ENCODE results near the gene MYOCD.
"Not testable (repeated sequence)": the region's sequence is repeated elsewhere in the genome, so short reads cannot be mapped to it uniquely, and the experiment has no call there.

Gene MYOCD

GRCh38 chr17:12665263-12666210 is at the start of gene MYOCD:
Gene MYOCD (plus strand): TSS chr17:12665890. CDS start chr17:12666189, 299 bp downstream.
- DNase-seq (ENCODE audit: low read depth, low spot score) = no peak

GRCh38 chr17:12616161-12616560 is 49.5 kb upstream of the MYOCD start:
- DNase-seq (ENCODE audit: low read depth, low spot score) = no peak

GRCh38 chr17:12618557-12618956 is 47.1 kb upstream of the MYOCD start:
- no peak for DNase-seq (ENCODE audit: low read depth, low spot score)

GRCh38 chr17:12619459-12620199 is 46.1 kb upstream of the MYOCD start:
- no peak for DNase-seq (ENCODE audit: low read depth, low spot score)

- DNase-seq (ENCODE audit: low read depth, low spot score) = peak; percentile 91
These were observed 45.4 kb upstream of the MYOCD start for GRCh38 chr17:12620200-12620720.

- no peak for DNase-seq (ENCODE audit: low read depth, low spot score)
These were observed 43.0 kb upstream of the MYOCD start for GRCh38 chr17:12622726-12623125.

- DNase-seq (ENCODE audit: low read depth, low spot score) = no peak
These were observed 42.4 kb upstream of the MYOCD start for GRCh38 chr17:12623220-12623848.

GRCh38 chr17:12624211-12624610 is 41.5 kb upstream of the MYOCD start:
- DNase-seq (ENCODE audit: low read depth, low spot score) = no peak

- no peak for DNase-seq (ENCODE audit: low read depth, low spot score)
These were observed 40.6 kb upstream of the MYOCD start for GRCh38 chr17:12625092-12625491.

- peak; percentile 84 for DNase-seq (ENCODE audit: low read depth, low spot score)
These were observed 38.5 kb upstream of the MYOCD start for GRCh38 chr17:12627177-12627629.

- DNase-seq (ENCODE audit: low read depth, low spot score) = no peak
These were observed 37.8 kb upstream of the MYOCD start for GRCh38 chr17:12627781-12628451.

- DNase-seq (ENCODE audit: low read depth, low spot score) = no peak
These were observed 34.6 kb upstream of the MYOCD start for GRCh38 chr17:12631076-12631475.

- DNase-seq (ENCODE audit: low read depth, low spot score) = no peak
These were observed 32.9 kb upstream of the MYOCD start for GRCh38 chr17:12632785-12633184.

GRCh38 chr17:12634789-12635414 is 30.8 kb upstream of the MYOCD start:
- no peak for DNase-seq (ENCODE audit: low read depth, low spot score)

- not testable (repeated sequence) for DNase-seq (ENCODE audit: low read depth, low spot score)
These were observed 29.7 kb upstream of the MYOCD start for GRCh38 chr17:12635996-12636395.

- peak; percentile 72 for DNase-seq (ENCODE audit: low read depth, low spot score)
These were observed 28.7 kb upstream of the MYOCD start for GRCh38 chr17:12637015-12637414.

- DNase-seq (ENCODE audit: low read depth, low spot score) = no peak
These were observed 27.7 kb upstream of the MYOCD start for GRCh38 chr17:12637745-12638651.

- no peak for DNase-seq (ENCODE audit: low read depth, low spot score)
These were observed 25.3 kb upstream of the MYOCD start for GRCh38 chr17:12640364-12640763.

GRCh38 chr17:12641084-12641483 is 24.6 kb upstream of the MYOCD start:
- no peak for DNase-seq (ENCODE audit: low read depth, low spot score)

- DNase-seq (ENCODE audit: low read depth, low spot score) = no peak
These were observed 23.7 kb upstream of the MYOCD start for GRCh38 chr17:12642034-12642433.

Data from brain pericyte (primary cell).